NB4 (cell line): Measurements from ENCODE around the gene ZSWIM6.

Experiments used
- POLR2A ChIP-seq: IDR thresholded peaks from 2 replicates; pipeline ENCODE4 v1.6.1; 2011; ENCODE audit warnings: mild to moderate bottlenecking; ENCODE audit not compliant: insufficient read length; ENCODE audit errors: extremely low read depth
- TF ChIP-seq, protein P1 (sequence below): IDR thresholded peaks from one replicate; pipeline ENCODE4 v1.5.1; 2012; ENCODE audit warnings: low read depth, low read length
- TF ChIP-seq, protein P2 (sequence below): IDR thresholded peaks from 2 replicates; pipeline ENCODE4 v1.6.1; 2011; ENCODE audit warnings: low read depth, low read length

DNA sequence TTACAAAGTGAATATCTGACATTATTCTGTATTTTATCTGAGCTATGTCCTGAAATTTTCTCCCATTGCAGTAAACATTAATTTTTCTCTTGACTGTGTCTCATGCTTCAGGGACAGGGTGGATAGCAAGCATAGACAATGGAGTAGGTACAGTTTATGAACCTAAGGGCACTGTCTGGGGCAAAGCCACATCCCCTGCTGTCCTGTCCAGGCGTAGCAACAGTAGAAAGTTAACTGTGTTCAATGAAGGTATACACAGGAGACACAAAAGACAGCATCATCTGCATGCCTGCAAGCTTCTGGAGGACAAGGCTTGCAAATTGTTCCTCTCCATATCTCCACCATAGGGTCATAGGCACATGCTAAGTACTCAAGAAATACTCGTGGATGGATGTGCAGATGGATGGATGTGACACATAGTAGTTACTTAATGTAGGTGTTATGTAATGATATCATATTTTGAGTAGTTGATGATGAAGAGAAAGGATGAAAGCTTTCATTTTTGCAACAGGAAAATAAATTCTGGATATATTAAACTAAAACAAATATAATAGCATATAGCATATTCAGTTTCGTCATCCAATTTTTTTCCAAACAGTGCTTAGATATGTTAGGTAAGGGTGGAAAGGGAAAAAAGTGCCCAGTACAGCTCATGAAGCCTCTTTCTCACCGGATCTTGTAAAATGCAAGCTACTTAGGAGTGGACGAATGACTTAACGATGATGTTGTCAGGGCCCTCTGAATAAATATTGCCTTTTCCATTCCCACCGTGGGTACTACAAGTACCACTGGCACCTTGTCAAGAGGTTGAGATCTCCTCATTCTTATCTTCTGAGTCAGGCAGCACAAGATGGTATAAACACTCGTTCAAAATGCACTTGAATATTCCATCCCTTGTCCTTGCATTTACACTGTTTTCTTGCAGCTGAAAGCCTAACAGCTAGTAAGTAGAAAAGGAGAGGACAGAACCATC lies 19.9 kb upstream of the ZSWIM6 start:
- TF ChIP-seq, protein P1, sequence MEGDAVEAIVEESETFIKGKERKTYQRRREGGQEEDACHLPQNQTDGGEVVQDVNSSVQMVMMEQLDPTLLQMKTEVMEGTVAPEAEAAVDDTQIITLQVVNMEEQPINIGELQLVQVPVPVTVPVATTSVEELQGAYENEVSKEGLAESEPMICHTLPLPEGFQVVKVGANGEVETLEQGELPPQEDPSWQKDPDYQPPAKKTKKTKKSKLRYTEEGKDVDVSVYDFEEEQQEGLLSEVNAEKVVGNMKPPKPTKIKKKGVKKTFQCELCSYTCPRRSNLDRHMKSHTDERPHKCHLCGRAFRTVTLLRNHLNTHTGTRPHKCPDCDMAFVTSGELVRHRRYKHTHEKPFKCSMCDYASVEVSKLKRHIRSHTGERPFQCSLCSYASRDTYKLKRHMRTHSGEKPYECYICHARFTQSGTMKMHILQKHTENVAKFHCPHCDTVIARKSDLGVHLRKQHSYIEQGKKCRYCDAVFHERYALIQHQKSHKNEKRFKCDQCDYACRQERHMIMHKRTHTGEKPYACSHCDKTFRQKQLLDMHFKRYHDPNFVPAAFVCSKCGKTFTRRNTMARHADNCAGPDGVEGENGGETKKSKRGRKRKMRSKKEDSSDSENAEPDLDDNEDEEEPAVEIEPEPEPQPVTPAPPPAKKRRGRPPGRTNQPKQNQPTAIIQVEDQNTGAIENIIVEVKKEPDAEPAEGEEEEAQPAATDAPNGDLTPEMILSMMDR: no peak
- no peak for TF ChIP-seq POLR2A
- TF ChIP-seq, protein P2, sequence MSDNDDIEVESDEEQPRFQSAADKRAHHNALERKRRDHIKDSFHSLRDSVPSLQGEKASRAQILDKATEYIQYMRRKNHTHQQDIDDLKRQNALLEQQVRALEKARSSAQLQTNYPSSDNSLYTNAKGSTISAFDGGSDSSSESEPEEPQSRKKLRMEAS: no peak
